CD4-positive, alpha-beta T cell treated with Interleukin-2 at 100 ng/mL for 4 hours (primary cell): ENCODE results near the gene C1QTNF8.

Source experiments
- DNase-seq: peaks from one replicate; pipeline ENCODE4 v3.0.0-alpha.2; 2020; ENCODE audit warnings: low spot score

The C1QTNF8 gene

GRCh38 chr16:1045310-1045992 lies 50.6 kb downstream of the C1QTNF8 start:
- DNase-seq, result no peak

DNA sequence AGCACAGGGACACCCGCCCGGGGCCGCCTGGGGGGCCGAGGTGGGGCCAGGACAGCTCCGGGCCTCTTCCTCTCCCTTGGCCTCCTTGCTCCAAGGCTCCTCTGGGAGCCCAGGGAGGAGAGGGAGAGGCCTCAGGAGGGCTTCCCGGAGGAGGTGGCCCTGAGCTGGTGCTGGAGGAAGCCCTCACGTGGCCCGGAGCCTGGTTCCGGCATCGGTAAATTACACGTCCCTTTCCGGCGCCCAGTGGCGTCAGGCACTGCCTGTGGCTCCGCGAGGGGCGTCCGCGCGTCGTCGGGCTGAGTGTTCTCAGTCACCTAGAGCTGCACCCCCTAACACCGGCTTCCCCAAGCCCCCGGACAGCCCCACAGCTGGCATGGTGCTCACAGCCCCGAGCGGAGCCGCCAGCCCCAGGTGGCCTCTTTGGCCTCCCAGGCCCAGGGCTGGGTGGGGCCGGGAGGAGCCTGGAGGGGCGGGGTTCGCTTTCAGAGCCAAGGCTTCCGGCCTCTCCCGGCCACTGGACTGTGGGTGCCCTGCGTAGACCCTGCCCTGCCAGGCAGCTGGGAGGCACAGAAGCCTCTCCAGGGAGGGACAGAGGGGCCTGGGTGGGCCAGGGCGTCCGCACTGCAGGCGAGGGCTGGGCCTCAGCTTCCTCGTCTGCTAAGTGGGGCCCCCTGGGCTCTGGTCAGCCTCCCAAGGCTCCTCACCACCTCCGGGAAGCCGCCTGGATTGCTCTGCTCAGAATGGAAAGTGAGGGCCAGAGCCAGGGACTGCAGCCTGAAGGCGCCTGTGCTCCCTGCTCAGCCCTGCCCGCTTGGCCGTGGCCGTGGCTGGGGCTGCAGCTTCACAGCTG lies 51.4 kb downstream of the C1QTNF8 start:
- no peak for DNase-seq

DNA sequence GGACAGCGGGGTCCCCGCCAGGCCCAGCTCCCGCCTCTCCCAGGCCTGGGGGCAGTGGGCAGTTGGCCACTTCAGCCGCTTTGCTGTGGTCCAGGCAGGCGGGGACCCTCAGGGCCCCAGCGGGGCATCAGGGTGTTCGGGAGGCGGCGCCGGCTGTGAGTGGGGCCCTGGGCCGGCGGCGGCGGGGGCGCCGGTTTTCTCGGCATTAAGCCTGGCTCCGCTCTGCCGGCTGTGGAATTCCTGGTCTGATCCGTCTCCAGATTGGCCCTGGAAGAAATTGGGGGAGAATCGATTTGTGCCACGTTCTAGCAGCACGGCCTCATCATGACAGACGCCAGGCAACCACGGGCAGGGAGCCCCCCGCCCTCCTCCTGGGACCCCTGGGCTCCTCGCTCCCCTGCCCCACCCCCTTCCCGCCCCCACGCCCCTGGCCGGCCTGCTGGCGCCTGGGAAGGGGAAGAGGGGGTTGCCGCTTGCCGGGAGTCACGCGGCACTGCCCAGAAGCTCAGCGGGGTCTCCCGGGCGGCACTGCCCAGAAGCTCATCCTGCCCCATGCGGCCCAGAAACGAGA lies 52.1 kb downstream of the C1QTNF8 start:
- DNase-seq, result no peak

DNA sequence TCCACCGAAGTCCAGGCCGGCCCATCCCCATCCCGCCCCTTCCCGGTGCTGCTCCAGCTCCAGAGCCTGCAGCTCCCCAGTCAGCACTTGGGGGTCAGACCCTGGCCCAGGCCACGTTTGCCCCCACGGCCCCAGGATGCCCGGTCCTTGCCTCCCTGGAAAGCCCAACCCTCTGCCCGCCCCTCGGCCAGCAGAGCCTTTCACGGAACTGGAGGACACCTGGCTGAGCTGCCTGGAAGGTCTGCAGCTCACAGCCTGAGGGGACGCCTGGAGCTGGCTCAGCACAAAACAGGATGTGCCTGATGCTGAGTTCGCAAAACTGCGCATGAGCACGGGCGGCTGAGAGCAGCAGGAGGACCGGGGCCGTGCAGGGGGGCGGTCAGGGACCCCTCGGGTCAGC lies 53.2 kb downstream of the C1QTNF8 start:
- DNase-seq, result no peak

GRCh38 chr16:1042049-1042744 lies 53.8 kb downstream of the C1QTNF8 start:
- no peak for DNase-seq

DNA sequence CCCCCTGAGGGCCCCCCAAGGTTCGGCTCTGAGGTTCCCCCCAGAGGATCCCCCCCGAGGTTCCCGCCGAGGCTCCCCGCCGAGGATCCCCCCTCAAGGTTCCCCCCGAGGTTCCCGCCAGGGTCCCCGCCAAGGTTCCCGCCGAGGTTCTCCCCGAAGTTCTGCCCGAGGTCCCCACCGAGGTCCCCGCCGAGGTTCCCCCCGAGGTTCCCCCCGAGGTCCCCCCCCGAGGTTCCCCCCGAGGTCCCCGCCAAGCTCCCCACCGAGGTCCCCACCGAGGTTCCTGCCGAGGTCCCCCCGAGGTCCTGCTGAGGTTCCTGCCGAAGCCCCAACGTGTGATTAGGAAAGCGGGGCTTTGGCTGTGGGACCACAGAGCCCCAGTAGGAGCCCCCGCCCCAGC lies 55.7 kb downstream of the C1QTNF8 start:
- DNase-seq, result no peak

- DNase-seq, result no peak
Measured at GRCh38 chr16:1039762-1040161, 56.3 kb downstream of the C1QTNF8 start.

GRCh38 chr16:1038932-1039331 lies 57.1 kb downstream of the C1QTNF8 start:
- DNase-seq, result no peak
